T-helper 9 cell (primary cell): ENCODE measurements around the gene UBR3.
"Not testable (repeated sequence)": the region's sequence is repeated elsewhere in the genome, so short reads cannot be mapped to it uniquely, and the experiment has no call there.

Source experiments
- DNase-seq: peaks from one replicate; pipeline ENCODE4 v3.0.0-alpha.2; 2020

UBR3 gene

DNA sequence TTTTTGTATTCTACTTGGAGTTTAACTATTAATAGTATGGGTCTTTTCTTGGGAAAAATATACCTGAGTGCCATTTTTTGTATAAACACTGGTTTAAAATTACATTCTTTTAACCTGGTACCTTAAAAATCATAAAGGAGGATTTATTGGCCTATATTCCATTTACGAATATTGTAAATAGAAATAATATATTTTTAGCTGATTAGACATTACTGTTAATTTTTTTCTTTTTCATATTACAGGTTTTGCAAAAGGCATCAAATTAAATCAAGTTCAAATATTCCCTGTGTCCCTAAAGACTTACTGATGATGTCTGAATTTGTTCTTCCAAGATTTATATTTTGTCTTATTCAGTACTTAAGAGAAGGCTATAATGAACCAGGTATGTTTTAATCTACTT, 44.7 kb downstream of the UBR3 start:
- no peak for DNase-seq

- DNase-seq = no peak
Observed at GRCh38 chr2:169877398-169877797, 50.1 kb downstream of the UBR3 start.

- no peak for DNase-seq
Observed at GRCh38 chr2:169887120-169887519, 59.9 kb downstream of the UBR3 start.

DNA sequence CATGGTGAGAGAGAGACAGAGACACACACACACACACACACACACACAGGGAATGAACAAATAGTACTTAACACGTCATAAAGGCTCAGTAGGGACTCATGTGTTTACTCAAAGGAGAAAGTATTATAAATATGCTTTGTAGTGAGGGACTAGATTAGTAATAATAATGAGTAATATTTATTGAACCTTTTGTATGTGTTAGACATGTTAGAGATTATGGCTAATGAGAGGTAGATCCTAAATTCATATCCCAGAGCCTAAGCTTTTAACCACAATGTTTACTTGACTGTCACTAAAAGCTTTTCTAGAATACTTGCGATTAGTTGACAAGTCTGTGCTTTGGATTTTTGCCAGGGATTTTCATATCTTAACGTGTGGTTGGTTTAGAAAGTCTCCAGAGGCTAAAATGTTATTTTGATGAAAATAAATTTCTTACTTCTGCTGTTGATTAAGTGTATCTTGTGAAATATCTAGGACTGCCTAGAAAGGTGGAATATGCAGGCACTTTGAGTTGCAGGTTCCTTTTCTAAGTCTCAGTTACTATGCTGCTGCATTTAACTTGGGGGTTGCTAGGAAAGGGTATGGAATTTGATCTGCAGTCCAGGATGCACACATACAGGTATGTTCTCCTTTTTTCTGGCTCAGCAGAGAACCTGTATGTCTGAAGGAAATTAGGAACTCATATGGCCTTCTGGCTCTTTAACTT, 64.5 kb downstream of the UBR3 start:
- no peak for DNase-seq

DNA sequence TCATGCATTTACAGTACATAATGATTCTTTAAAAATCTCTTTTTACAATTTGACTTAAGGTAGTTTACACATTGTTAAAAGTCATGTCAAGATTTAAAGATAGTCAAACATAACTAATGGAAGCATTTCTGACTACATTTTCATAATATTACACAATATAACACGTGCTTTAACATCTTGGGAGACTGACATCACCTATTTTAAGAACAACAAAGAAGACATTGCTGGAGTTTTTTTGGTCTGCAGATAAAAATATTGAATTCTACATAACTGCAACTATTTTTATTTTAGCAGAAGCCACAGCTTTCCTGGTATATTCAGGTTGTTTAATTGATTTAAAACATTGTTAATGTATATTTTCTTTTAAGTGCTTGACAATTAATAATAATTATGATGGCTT, 65.7 kb downstream of the UBR3 start:
- DNase-seq = no peak

- DNase-seq = no peak
Observed at GRCh38 chr2:169895294-169895985, 68.2 kb downstream of the UBR3 start.

- no peak for DNase-seq
Observed at GRCh38 chr2:169897834-169898233, 70.6 kb downstream of the UBR3 start.

DNA sequence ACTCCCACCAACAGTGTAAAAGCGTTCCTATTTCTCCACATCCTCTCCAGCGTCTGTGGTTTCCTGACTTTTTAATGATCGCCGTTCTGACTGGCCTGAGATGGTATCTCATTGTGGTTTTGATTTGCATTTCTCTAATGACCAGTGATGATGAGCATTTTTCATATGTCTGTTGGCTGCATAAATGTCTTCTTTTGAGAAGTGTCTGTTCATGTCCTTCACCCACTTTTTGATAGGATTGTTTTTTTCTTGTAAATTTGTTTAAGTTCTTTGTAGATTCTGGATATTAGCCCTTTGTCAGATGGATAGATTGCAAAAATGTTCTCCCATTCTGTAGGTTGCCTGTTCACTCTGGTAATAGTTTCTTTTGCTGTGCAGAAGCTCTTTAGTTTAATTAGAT, 72.8 kb downstream of the UBR3 start:
- DNase-seq = not testable (repeated sequence)

DNA sequence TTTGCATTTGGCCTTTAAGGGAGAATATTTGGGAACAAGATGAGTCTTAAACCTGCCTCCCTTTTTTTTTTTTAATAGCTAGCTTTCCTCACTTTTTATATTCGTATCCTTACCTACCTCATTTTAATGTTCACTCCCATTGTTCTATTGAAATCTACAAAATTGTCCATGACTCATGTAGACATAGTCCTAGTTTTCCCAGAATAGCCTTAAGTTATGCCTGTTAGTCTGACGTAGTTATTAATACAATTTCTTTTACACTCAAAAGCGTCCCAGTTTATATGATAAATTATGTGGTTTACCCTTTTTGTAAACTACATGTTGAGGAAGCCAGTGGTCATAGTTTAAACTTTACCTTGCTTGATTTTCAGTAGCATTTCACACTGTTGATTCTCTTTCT, 73.4 kb downstream of the UBR3 start:
- DNase-seq = no peak

- no peak for DNase-seq
Observed at GRCh38 chr2:169906731-169907130, 79.5 kb downstream of the UBR3 start.

DNA sequence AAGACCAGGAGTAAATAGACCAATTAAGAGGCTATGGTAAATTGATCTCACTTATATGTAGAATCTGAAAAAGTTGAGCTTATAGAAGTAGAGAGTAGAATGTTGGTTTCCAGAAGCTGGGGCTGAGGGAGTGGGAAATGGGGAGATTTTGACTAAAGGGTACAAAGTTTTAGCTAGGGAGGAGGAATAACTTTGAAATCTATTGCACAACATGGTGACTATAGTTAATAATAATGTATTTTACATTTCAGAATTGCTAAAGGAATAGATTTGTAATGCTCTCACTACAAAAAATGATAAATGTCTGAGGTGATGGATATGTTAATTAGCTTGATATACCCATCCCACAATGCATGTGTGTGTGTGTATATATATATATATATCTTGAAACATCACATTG, 82.1 kb downstream of the UBR3 start:
- no peak for DNase-seq

DNA sequence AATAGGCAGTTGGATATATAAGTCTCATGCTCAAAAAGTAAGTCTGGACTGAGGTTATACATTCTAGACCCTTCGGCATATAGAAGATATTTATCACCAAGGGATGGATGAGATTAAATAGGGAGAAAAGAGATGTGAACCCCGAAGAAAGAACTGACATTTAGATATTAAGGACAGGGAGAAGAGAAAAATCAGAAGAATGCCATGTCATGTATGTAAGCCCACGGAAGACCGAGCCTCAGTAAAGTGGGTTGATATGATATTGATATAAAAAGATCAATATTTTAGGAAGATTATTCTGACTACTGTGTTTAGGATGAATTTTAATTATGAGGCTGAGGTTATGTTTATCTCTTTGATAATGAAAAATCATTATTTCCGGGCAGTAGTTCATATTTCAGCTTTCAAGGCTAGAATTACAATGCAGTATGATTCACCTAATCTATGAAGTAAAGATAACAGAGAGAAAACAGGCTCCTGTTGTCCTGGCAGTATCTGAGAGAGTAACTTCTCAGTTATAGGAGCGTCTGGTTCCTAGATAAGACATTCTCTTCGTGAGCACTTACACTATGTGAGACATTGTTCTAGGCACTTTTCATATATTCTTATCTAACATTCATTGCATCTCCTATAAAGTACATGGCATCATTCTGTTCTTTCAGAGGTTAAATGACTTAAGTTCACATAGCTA, 83.0 kb downstream of the UBR3 start:
- DNase-seq = no peak

- no peak for DNase-seq
Observed at GRCh38 chr2:169911119-169911518, 83.9 kb downstream of the UBR3 start.

DNA sequence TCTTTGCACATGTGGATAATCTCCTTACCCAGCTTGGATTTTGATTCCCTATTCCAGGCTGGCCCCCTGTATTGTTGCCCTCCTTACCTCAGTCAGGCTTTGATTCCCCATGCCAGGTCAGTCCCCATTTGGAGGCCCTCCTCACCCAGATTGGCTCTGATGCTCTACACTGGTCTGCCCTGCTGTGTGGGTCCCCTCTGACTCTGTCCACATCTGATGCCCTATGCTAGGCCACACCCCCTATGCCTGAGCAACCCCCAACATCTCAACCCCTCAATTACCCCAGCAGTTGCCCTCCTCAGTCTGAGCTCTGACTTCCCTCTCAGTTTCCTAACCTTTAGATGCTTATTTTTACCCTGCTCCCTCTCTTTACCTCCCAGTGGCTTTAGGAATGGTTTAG, 89.4 kb downstream of the UBR3 start:
- no peak for DNase-seq

DNA sequence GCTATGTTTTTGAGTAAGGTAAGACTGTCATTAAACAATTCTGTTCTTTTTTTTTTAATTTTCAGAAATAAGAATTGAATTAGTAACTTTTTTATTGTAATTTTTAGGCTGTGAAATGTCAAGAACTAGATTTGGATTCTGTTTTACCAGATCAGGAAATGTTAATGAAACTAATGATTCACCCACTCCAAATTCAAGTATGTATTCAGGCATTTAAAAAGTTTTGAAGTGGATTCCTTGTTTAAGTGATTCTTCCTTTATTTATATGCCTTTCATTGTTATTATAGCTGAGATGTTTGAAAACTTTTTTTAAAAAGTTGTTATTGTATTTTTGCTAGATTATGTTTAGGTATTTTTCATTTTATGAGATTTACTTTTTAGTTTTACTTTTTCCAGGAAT, 96.7 kb downstream of the UBR3 start:
- no peak for DNase-seq

DNA sequence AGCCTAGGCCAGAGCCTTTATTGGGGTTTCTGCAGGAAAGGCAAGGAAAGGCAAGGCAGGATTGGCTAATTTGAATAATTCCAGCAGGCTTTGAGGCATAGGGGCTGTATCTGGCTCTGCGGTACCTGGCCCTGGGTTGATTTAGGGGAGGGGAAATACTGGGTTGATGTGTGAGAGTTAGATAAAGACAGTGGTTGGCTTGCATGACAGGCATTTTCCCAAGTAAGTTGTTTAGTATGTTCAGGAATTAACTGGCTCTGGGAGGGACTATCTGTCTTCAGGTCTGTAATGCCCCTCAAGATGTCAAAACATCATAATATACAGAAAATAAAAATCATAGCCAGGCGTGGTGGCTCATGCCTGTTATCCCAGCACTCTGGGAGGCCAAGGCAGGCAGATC, 98.7 kb downstream of the UBR3 start:
- DNase-seq = no peak

GRCh38 chr2:169928463-169928864, 101.2 kb downstream of the UBR3 start:
- DNase-seq = no peak

DNA sequence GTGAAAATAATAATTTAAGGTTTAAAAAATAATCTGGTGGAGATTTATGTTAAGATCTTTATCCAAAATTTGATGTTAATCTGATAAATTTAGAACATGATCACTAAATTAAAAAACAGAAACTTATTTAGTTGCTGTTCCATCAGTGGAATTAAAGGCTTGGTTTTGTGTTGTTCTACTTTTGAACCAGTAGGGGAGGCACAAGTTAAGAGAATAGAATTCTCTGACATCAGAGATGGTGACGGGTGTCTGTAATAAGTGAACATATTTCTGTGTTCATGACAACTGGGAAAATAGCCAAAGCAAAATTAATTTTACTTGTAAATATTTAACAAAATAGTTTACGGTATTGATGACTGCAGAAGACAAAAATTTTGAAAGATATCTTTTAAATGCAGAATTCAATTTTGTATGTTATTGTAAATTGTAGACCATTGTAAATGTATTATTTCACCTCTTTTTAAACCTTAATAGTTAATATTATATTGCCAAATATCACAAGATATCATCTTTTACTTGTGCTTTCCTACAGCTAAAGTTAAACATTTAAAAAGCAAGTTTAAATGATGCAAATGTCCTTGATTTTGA, 106.0 kb downstream of the UBR3 start:
- no peak for DNase-seq

- DNase-seq = not testable (repeated sequence)
Observed at GRCh38 chr2:169936652-169937051, 109.4 kb downstream of the UBR3 start.

DNA sequence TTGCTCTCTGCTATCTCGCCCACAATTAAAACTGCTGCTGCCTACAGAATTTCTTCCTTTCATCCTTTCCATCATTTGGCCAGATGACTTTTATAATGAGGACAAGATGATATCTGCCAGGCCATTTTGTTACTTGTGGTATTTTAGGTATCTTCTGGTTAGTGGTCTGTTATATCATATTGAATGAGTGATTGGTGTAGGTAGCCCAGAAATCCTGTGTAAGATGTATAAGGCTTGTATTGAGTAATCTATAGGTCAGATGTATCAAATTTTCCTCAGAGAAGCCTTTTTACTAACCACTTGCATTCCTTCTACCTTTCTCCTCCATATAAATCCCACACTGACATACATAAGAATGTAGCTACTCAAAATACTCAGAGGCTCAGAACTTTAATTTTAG, 118.3 kb downstream of the UBR3 start:
- no peak for DNase-seq

DNA sequence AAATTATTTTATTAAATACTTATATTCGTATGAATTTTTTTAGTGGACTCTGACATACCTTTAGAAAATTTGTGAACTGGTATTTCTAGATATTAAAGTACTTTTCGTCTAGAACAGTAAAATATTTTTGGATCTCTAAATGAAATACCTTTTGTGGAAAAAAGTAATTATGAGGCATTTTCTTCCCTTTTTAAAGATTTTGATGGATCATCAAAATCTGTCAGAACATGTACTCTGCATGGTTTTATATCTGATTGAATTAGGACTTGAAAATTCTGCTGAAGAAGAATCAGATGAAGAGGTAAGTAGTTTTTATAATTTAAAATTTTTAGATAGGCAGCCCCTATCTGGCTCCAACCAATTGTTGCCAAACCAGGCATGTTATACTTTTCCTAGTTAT, 118.8 kb downstream of the UBR3 start:
- DNase-seq = no peak

GRCh38 chr2:169946546-169946945, 119.3 kb downstream of the UBR3 start:
- no peak for DNase-seq

- no peak for DNase-seq
Observed at GRCh38 chr2:169955940-169956339, 128.7 kb downstream of the UBR3 start.

DNA sequence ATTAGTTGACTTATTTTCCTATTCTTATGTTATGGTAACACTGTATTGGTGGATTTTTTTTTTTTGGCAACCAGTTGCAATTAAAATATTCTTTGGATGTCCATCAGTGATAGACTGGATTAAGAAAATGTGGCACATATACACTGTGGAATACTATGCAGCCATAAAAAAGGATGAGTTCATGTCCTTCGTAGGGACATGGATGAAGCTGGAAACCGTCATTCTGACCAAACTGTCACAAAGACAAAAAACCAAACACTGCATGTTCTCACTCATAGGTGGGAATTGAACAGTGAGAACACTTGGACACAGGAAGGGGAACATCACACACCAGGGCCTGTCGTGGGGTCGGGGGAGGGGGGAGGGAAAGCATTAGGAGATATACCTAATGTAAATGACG, 130.0 kb downstream of the UBR3 start:
- DNase-seq = not testable (repeated sequence)
